NT2/D1 (cell line): ENCODE data around the gene LETMD1.

Experiments used
- YY1 ChIP-seq: IDR thresholded peaks from 2 replicates; pipeline ENCODE4 v1.6.1; 2011; ENCODE audit not compliant: insufficient read length, insufficient read depth
- ZNF274 ChIP-seq: IDR thresholded peaks from 2 replicates; pipeline ENCODE4 v1.6.1; 2011; ENCODE audit warnings: mild to moderate bottlenecking, low read depth, low read length

DNA sequence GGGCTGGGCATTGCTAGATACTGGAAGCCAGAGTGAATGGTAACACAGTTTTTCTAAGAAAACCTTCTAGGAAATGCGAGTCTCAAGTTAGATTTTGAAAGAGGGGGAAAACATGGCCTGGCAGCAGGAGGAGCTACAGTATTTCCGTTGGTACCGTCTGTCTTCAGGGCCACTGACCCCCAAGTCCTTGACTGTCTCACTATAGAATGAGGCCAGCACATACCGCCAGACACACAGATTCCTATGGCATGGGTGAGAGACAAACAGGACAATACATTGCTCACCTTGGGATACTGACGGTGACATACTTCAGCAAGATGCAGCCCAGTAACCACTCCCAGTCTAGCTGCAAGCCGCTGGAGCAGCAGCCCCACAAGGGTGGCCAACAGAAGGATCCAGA is 43.6 kb upstream of the LETMD1 start:
- TF ChIP-seq YY1 (no peak), ZNF274 (no peak)
